Vagina (tissue), 2 donors: ENCODE results near the gene ST6GALNAC4.

Experiments used
- POLR2A ChIP-seq, 2 donors: fragments of 450-650 bp; IDR thresholded peaks; one replicate each; pipeline ENCODE4 v1.6.1; 2017; ENCODE audit warnings: antibody characterized with exemption in 2 of 2, mild to moderate bottlenecking in 2 of 2, moderate library complexity in 2 of 2
- POLR2AphosphoS5 ChIP-seq, 2 donors: sonication (generic); formaldehyde crosslinking; IDR thresholded peaks; one replicate each; pipeline ENCODE4 v1.9.0; 2017; ENCODE audit warnings: antibody characterized with exemption in 2 of 2, mild to moderate bottlenecking in 2 of 2, low read depth in 1 of 2; ENCODE audit not compliant: insufficient read depth in 1 of 2
- TF ChIP-seq, protein P1 (sequence below), 3 experiments: fragments of 450-650 bp in 2 of 3; fragments of 200-600 bp in 1 of 3; sonication (generic) in 1 of 3; IDR thresholded peaks; one replicate each; pipeline ENCODE4 v1.5.1; 2017 to 2019; ENCODE audit warnings: antibody characterized with exemption in 3 of 3, mild to moderate bottlenecking in 2 of 3, moderate library complexity in 2 of 3

DNA sequence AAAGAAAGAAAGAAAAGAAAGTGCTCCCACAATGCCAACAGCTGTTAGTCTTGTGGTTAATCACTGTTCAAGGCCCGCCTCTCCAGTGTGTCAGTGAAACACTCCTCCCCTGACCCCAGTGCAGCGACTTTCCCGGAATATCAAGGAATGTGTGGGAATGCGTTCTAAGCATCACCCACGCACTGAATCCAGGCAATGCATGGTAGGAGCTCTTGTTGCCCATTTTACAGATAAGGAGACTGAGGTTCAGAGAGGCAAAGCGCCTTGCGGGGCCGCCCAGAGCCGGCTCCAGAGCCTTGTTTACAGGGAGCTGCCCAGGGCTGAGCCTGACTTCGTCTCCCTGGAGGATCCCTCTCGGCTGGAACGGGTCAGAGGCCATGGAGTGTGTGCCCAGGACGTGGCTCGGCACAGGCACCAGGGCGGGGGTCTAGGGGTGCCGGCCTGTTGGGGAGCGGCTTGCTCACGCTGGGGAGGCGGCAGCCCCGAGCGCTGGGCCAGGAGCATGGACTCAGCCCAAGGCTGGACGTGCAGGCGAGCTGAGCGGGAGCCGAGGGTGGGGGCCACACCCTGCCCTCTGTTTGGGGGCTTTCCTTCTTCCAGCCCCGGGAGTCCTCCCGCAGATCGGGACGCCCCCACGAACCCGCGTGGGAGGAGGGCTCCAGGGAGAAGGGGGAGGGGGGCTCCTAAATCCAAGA is 18.3 kb downstream of the ST6GALNAC4 start:
- TF ChIP-seq, protein P1, sequence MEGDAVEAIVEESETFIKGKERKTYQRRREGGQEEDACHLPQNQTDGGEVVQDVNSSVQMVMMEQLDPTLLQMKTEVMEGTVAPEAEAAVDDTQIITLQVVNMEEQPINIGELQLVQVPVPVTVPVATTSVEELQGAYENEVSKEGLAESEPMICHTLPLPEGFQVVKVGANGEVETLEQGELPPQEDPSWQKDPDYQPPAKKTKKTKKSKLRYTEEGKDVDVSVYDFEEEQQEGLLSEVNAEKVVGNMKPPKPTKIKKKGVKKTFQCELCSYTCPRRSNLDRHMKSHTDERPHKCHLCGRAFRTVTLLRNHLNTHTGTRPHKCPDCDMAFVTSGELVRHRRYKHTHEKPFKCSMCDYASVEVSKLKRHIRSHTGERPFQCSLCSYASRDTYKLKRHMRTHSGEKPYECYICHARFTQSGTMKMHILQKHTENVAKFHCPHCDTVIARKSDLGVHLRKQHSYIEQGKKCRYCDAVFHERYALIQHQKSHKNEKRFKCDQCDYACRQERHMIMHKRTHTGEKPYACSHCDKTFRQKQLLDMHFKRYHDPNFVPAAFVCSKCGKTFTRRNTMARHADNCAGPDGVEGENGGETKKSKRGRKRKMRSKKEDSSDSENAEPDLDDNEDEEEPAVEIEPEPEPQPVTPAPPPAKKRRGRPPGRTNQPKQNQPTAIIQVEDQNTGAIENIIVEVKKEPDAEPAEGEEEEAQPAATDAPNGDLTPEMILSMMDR (IDR thresholded peaks at IDR 0.05), result no peak
- TF ChIP-seq POLR2A (IDR thresholded peaks at IDR 0.05) (no peak), POLR2AphosphoS5 (IDR thresholded peaks at IDR 0.05; ENCODE audit: insufficient read depth in 1 of 2, low read depth in 1 of 2) (peak in 1 of 2 donors; percentile 75)
